ENCODE data around the gene NHS. TPM values are rescaled to one million over a fixed set of nuclear protein-coding genes. Genes with fewer than 3 reads are reported as not detected.

Gene NHS
- total RNA-seq, 1 donor from 2014 or later, result 0.17 TPM

- no peak for DNase-seq
These were observed 257.9 kb downstream of the NHS start for GRCh38 chrX:17632942-17633341.

GRCh38 chrX:17633546-17633945 is 258.5 kb downstream of the NHS start:
- no peak for DNase-seq

GRCh38 chrX:17634542-17635207 is 259.7 kb downstream of the NHS start:
- DNase-seq, result no peak

- DNase-seq, result no peak
These were observed 260.2 kb downstream of the NHS start for GRCh38 chrX:17635231-17635630.

DNA sequence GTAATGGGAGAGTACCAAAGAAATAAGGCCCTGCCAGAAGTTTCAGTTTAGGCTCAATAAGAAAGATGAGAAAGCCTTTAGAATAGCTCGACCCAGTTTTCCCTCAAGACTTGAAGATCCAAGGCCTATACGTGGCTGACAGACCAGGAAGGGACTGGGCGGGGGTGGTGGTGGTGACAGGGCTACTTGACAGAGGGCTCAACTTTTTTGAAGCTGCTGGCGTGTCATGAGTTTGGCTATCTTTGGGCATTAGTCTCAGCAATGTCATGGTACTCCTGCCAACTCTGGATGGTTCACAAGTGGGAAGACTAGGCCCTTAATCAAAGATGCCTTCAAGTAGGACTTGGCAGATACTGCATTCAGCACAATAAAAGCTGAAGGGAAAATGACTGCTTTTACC is 262.2 kb downstream of the NHS start:
- DNase-seq, result no peak

DNA sequence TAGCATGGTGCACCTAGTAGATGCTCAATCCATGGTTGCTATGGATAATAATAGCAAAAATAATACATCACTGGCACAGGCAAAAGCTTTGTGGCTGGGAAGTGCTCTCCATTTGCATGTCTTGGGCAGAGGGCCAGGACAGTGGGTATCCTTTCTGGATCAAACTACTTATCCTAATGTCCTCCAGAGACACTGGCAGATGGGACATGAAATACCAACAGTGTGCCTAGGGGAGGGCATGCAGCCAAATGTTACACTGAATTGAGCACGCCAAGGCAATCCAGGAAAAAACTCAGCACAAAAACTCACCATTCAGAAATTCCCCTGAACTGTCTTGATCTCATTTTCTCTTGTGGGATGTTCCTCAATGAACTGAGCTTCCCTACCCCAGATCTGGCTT is 263.7 kb downstream of the NHS start:
- DNase-seq, result no peak

DNA sequence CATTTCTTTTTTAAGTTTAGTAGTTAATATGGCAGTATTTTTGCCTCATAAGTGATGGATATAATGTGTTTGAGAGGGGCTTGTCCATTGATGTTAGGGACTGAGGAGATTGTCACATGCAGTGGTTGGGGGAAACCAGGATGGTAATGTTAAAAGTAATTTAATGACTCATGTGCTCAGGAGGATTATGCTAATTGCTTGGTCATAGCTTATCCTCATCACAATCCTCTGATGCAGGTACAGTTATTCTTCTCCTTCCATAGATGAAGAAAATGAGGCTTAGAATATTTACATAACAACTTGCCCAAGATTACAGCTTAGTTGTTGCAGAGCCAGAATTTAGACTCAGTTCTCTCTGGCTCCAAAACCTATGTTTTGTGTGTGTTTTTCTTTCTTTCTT is 267.9 kb downstream of the NHS start:
- no peak for DNase-seq

DNA sequence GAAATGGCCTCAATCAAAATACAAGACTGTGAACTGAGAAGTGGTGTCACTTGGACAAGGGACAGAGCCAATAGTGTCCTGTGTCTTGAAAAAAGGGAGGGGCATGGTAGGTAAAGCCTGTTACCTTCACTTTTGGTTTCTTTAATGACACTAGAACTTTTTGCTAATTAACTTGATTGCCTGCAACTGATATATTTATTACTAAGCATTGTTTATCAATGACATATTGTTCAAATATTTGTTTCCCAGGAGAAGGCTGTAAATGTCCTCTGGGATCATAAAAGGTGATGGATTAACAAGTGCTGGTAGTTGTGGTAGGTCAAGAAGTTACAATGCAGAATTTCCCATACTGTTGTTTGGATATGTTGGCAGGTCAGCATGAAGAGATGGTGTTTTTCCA is 268.5 kb downstream of the NHS start:
- DNase-seq, result no peak

DNA sequence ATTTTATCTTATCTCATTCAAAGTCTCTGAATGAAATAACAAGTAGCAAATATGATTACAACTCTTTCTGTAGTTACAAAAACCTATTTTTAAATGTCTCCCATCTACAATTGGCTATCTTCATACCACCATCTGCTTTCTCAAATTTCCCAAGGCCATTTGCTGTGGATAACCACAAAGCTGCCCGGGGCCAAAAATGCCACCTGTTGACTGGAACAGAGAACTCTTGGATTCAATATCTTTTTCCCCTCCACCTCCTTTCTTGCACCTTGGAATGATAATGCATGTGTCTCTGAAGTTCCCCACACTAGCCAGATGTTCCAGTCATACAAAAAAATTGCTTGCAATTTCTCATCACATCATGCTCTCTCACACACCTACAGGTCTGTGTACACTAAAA is 269.0 kb downstream of the NHS start:
- no peak for DNase-seq

DNA sequence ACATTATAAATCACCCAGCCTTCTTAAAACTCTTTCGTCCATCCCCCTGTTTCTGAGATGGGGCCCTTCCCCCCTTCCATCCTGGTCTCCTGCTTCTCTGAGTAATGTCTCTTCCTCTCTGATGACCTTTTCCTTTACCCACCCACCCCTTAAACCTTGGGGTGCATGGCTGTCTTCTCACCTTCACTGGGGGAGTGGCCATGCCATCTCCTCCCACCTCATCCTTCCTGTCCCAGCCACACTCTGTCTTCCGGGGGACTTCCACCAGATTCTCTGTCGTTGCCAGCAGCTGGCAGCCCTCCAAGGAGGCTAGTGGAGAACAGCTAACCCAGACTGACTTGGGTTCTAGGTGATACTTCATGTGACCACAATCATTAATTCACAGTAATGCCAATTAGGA is 279.1 kb downstream of the NHS start:
- no peak for DNase-seq

- peak; percentile 19 for DNase-seq
These were observed 280.4 kb downstream of the NHS start for GRCh38 chrX:17655211-17656034.

GRCh38 chrX:17656035-17656418 is 281.0 kb downstream of the NHS start:
- no peak for DNase-seq

GRCh38 chrX:17656556-17656955 is 281.6 kb downstream of the NHS start:
- no peak for DNase-seq

DNA sequence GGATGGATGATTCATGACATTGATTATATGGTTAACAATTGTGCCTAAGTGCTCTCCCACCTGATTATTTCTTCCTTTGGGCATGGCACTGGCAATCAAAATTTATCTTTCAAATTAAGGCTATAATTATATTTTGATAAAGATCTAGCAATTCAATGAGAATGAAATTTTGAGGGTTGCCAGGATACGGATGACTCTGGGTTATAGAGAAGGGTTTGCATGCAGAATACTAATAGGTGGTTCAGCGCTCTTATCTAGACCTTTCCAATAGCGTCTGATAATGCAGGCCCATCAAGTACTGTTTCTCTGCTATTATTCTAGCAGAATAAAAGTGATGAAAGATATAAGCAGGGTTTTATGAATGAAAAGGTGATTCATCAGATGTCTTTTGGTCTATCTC is 287.4 kb downstream of the NHS start:
- DNase-seq, result no peak

DNA sequence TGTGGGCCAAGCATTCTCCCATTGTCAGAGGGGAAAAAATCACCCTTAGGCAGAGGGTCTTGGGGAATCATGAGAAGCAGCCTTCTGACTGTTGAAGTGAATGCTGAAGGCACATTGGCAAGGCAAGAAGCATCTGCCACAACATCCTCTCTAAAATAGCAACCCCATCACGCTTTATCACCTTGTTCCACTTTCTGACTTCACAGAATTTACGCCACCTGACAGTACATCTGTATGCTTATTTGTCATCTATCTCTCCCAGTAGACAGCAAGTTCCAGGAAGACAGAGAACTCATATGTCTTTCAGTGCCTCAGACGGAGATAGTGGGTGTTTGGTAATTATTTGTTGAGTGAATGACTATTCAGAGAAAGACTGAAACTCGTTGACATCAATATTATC is 293.9 kb downstream of the NHS start:
- DNase-seq, result no peak

DNA sequence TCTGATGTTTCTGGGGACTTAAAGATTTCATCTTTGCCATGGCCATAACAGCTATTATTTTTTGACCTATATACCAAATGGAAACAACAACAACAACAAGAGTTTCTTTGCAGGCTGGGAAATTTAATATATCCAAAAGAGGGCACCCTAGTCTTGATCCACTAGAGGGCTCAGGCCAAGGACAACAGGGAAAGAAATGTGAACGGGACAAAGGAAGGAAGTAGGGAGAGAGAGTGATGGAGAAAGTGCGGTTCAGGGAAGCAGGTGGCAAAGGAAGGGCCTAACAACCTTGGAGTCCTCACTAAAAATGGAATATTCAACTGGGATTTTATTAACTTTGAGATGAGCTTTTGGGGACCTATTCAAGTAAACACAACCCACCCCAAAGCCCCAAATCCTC is 294.5 kb downstream of the NHS start:
- no peak for DNase-seq

DNA sequence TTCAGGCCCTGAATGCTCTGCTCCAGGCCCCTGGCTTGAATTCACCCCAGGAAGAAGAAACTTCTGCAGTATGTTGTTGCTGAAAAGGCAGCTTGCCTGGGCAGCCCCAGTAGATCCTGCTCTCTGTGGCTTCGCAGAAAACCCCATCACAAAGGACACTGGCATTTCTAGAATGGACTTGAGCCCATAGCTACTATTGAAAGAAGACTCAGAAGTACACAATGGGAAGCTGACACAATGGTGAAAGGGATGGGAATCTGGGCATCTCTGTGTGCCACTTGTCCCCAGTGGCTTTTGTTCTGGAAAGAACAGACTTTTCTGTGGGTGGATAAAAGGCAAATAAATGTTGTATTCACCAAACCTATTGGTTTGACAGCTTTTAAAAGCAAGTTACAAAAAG is 294.9 kb downstream of the NHS start:
- no peak for DNase-seq

DNA sequence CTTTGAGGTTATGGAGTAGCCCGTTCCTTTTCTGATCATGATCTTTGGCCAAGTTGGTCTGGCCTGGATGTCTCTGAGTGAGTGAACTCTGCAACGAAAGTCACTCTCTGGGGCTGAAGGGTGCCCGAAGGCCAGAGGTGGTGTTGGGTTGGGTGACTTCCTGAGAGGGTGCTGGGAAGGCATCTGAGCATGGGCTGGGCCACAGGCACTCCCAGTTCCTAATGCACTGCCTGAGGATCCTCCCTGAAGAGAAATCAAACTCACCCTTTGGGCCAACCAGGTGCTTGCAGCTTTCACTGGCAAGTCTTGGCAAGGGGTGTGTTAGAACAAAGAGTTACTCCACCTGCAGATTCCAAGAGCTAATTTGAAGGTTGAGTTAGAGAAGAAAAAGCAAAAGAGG is 295.9 kb downstream of the NHS start:
- DNase-seq, result no peak

GRCh38 chrX:17674601-17675000 is 299.6 kb downstream of the NHS start:
- peak; percentile 18 for DNase-seq

DNA sequence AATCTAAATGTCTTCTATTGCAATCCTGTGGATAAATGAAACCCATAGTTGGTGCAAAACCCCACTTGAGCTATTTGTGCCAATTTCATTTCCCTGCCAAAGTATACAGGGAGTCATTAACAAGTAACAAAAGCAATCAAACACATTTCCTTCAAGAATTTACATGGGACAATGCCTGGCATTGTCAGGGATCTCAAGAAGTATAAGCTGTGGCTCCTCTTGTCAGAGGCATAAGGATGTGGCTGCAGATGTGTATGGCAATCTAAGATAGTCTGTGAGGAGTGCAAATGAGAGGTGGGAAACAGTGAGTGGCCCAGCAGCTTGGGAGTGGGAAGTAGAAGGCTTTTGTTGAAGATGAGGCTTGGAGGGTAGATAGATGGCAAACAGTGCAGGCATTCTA is 304.3 kb downstream of the NHS start:
- no peak for DNase-seq

DNA sequence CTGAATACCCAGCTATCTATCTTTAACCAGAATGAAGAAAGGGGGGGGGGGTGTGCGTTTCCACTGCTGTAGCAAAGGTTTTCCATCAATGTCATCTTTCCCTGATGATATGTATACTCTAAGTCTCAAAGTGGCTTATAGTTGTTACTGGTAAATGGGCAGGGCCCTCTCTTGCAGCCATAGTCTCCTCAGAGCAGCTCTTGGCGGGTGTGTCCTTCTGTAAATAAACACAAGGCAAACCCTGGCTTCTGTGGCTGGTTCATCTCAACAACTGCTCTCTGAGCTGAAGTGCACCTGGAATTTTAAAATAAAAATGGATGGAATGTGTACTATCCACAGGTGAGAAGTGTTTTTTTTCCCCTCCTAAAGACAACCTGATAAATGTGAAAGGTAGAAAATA is 304.8 kb downstream of the NHS start:
- no peak for DNase-seq

DNA sequence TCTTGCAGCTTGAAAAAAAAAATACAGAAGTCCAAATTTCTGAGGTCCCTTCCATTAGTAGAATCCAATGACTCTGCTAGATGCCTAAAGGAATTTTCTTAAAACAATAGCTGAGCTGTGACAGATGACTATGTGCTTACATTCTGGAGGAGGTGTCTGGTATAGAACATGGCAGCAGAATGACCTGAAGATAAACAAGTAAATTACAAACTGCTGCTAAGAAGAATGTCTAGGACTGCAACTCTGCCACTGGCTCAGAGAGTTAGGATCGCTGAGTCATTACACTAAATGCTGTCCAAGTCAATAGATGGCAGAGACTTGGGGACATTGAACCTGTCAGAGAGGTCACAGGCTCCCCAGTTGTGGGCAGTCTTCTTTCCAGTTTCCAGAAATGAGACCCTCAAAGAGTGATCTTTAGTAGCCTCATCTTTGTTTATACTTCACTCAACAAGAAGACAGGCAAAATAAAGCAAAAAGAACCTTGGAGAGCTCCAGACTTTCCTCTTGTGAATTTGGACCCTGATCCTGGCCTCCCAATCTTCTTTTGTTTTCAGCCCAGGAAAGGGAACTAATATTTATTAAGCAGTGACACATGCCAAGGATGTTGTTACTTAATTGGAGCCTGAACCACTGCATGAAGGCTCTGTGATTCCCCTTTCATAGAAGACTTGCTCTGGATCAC is 305.9 kb downstream of the NHS start:
- DNase-seq, result no peak

- no peak for DNase-seq
These were observed 307.3 kb downstream of the NHS start for GRCh38 chrX:17682259-17682658.

DNA sequence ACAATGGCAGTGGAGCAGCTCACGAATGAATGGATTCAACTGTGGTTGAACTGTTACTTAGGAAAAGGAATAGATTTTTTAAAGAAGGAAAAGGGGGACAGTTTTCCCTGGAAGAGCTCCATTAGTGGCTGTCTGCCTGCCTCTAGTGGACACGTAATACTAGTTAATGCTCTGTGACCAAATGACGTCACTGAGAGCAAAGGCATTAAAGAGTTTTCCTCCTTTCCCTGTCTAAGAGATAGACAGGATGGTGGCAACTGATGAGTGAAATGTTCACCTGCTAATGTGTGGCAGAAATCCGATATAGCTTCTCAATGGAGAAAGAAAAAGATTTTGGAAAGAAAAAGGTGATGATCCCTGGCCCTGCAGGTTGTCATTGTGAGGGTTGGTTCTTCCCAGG is 310.0 kb downstream of the NHS start:
- DNase-seq, result no peak

Measured in dermis blood vessel endothelial cell (primary cell).